HG03045 (cell line): ENCODE data around the gene PTPRK.

ENCODE experiments used
- ATAC-seq: cut with Tn5 transposase; IDR thresholded peaks from one replicate; pipeline ENCODE4 v1.9.1; 2021; ENCODE audit warnings: mild to moderate bottlenecking, moderate library complexity; ENCODE audit not compliant: unreplicated experiment

PTPRK gene

DNA sequence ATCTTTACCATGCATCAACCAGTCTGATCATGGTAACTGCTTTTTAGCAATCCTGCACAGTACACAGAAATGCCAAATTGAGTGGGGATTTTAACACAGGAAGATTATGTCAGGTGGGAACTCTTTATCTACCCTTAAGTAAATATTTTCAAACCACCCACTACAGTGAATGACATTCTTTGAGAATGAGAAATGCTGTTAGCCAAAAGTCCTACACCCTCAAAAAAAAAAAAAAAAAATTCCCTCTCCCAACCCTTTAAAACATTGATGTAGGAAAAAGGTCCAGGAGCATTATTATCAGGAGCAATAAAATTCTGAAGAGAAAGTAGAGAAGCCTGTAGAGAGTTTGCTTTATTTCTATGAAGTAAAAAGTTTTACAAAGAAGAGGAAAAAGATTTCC lies 312.3 kb downstream of the PTPRK start:
- ATAC-seq: no peak

DNA sequence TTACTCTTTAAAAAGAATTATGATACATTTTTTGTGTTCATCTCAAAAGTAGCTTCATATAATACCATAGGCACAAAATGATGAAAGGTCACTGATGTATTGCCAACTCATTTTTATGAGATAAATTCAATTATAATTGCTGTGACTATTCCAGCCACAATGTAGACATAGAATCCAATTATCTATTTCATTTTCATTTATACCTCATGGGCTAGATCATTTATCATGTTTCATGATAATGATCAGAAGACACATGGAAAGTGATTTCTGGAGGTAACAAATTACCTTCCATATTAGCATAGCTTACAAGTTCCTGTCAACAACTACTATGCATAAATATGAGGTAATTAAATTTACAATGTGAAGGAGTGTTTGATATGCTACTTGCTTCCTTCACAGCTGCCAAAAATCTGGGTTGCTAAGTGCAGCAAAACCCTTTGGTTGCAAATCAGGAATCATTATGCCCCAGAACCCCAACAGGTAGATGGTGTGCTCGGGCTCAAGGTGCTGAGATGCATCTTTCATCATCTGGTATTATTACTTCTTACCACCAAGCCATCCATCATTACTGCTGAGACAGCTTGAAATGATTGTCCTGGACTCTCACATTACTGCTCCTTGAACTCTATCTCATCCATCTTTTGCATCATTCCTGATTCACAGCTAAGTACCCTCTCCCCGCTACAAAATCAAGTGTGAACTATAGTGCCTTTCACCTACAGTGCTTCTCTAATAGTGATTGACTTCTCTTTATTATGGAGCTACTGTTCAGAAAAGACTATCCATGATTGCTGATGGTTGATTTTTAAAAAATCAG lies 313.6 kb downstream of the PTPRK start:
- ATAC-seq: no peak

DNA sequence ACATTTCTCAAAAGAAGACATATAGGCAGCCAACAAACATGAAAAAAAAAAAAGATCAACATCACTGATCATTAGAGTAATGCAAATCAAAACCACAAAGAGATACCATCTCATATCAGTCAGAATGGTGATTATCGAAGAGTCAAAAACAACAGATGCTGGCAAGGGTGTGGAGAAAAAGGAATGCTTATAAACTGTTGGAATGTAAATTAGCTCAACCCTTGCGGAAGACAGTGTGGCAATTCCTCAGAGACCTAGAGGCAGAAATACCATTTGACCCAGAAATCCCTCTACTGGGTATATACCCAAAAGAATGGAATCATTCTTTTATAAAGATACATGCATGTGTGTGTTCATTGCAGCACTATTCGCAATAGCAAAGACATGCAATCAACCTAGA lies 315.8 kb downstream of the PTPRK start:
- no peak for ATAC-seq

DNA sequence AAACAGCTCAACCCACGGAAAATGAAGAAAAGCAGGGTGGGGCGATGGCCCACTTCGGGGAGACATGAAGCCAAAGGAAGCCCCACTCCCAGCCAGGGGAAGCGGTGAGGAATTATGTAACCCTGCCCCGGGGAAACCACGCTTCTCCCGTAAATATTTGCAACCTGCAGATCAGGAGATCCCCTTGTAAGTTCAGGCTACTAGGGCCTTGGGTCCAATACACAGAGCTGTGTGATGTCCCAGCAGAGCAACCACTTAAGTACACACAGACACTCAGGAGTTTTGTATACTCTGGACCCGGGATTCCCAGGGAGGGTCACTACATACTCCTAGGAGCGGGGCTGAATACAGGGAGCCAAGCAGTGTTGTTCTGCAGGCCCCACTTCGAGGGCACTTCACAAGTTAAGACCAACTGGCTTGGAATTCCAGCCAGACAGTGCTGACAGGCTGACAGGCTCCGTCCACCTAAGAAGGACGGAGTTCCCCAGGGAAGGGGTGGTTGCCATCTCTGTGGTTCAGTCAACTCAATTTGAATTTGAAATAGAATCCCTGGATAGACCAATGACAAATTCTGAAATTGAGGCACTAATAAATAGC lies 318.1 kb downstream of the PTPRK start:
- no peak for ATAC-seq

DNA sequence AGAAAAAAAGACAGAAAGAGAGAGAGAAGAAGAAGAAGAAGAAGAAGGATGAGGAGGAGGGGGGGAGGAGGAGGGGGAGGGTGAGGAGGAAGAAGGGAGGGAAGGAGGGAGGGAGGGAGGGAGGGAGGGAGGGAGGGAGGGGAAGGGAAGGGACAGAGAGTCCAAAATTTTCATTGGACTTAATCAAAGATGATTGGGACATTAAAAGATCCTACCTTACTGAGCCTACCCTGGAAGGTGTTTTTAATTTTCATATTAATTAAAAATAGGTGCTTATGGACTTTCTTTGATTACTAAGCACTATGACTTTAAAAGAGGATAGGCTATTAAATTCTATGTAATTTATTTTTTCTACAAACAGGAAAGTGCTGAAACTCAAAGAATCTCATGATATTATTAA lies 319.6 kb downstream of the PTPRK start:
- no peak for ATAC-seq

DNA sequence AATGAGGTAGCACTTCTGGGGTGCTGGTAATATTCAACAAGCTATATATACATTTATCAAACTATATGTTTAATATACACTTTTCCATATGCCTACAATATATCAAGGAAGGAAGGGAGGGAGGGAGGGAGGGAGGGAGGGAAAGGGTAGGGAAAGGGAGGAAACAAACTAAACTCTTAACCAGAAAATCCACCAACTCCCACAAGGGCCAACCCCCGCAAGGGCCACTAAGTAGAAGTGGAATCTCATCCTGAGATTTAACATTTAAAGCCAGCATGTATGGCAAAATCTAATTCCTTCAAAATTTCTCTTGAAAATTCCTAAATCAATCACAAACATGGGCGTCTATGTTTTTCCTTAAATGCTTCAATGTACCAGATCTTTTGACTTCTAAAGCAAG lies 320.9 kb downstream of the PTPRK start:
- no peak for ATAC-seq

DNA sequence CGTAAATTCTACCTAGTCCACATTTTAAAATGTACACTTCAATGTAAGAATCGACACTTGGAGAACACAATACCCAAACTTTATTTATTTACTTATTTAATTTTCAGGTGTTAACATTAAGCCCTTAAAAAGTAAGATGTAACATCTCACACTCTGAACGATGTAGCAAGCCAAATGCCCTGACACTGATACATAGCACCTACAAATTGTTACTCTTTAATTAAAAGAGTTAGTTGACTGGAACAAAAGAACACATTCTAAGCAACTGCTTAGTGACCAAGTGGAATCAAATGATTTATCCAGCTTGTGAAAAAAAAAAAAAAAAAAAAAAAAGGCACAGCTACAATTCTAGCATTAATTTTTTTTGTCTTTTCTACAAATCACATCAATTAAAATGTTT lies 327.4 kb downstream of the PTPRK start:
- no peak for ATAC-seq

DNA sequence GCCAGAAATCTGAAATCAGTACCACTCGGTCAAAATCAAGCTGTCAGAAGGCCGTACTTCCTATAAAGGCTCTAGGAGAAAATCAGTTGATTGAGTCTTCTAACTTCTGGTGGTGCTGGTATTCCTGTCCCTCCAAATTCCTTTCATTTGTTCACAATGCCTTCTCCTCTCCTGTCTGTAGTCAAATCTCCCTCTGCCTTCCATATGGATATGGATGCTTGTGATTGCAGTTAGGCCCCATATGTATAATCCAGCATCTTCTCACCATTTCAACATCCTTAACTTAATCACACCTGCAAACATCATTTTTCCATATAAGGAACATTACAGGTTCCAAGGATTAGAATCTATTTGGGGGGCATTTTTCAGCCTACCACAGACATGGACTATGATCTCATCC lies 331.7 kb downstream of the PTPRK start:
- no peak for ATAC-seq

DNA sequence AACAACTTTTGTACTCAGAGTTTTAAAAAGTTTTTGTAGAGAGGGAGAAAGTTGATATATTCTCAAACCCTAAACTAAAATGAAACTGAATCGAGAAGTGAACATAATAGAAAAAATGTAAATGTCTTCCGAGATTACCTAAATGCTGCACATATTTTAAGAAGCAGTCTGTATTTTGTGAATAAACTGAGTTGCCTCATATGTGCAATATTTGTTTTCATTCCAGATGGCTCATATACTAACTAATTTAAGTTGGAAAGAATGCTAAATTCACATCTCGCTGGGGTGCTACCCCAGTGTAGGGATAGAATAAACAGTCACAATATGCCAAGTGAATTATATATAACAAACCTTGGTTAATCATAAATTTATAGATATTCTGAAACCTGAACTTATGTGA lies 333.7 kb downstream of the PTPRK start:
- ATAC-seq: no peak

DNA sequence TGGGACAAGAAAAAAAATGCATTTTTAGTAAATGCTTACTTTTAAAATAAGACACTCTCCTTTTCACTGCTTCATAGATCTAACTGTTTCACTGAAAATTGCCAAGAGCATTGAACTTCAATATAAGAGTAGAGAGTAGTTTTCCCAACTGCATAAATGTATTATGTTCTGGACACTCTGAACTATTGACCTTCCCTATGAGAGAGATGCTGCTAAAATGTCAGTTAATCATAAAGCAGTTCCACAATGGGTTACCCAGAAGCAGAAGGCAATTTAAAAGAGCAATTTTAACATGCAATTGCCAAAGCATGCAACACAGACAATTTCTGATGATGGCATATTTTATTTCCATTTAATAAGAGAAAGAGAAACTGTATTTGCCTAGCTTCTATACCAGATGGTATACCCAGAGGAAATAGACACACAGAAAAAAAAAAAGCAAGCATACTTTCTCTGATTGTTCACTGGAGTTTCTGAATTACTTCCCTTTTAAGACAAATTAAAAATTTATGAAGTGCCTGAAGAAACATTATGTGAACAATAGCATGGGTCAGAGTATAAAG lies 340.4 kb downstream of the PTPRK start:
- ATAC-seq: no peak

DNA sequence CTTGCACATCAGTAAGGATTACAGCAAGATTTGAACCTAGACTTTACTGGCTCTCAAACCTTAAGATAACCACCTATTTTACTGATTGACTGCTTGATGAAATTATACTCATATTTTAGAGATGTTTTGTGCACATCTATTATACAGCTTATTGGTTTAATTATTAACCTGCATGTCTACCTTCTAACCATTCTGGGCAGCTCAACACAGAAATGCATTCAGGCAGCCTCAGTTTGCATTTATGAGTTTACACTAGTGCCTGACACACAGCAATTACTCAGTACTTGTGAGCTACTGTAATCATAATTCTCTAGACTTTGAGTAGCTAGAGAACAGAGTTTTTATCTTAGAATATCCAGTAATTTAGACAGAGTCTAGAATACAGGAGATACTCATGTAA lies 345.7 kb downstream of the PTPRK start:
- no peak for ATAC-seq

DNA sequence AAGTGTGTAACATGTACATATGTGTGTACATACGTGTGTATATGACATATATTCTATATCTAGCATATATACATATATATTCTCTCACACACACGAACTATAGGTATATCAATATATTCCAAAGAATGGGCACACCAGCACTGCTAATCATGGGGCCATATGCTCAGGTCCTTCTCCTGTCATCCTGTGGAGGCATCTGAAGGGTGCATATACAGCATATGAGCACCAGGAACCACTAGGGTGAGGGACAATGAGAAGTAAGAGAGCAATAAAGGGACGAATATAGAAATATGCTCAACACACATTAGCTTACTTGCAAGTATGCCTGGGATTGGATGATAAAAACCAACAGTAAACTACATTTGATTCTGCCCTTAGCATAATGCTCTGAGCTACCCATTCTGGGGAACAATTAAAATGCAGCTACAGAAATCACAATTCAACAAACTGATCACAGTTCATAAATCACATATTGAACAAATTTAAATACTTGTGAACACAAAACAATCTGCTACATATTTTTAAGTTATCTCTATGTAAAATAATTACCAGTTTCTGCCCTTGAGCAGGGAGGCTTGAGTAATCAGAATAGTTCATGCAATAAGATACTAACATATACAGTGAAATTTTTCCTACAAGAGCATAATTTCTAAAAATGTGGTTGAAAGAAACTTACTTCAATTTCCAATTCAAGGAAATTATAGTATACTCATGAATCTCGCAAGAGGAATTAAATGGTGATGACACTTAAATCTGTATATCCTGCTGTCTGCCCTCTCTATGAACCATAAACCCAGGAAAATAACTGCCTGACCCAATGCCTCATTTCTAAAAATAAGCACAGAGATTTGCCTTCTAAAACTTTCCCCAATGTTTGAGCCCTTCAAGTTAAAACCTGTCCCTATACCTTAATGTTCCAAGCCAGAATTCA lies 347.4 kb downstream of the PTPRK start:
- no peak for ATAC-seq

DNA sequence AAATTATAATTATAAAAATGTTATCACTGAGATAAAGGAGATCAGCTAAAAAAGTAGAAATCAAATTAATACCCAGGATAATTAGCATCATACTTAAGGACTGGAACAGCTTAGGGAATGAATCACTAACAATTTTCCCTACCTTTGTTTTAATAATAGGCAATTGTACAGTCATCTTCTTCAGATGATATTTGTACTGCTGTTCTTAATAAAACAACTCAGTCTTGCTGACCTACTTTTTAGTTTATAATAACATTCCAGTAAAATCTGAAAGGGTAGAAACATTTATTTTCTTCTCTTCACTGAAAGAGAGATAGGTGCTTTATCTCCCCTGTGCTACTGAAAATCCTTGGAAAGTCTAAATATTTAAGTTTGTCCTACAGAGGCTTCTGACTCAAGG lies 348.3 kb downstream of the PTPRK start:
- no peak for ATAC-seq

DNA sequence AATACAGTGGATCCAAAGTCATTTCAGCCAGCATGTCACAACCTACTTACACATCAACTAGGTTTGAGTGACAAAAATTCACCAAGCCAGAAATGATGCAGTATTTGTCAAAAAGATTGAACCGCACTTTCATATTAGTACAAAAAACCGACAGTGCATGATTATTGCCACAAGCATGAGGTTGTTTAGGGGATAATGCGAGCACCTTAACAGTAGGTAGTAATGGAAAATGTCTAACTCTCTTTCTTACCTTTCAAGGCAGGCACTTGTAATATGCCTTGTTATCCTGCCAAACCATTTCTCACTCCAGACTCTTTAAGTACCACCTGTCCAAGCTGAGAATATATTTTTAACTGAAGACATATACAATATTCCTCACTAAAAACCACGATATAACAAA lies 349.2 kb downstream of the PTPRK start:
- no peak for ATAC-seq

DNA sequence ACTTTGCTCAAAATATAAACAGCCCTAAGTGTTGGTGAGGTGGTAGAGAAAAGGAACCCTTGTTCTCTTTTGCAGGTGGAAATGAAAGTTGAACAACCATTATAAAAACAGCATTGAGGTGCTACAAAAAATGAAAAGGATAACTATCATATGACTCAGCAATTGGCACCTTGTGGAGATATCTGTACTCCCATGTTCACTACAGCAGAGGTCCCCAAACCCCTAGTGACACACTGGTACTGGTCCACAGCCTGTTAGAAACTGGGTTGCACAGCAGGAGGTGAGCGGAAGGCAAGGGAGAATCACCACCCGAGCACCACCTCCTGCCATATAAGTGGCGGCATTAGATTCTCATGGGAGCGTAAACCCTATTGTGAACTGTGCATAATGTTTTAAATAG lies 352.2 kb downstream of the PTPRK start:
- ATAC-seq: no peak

DNA sequence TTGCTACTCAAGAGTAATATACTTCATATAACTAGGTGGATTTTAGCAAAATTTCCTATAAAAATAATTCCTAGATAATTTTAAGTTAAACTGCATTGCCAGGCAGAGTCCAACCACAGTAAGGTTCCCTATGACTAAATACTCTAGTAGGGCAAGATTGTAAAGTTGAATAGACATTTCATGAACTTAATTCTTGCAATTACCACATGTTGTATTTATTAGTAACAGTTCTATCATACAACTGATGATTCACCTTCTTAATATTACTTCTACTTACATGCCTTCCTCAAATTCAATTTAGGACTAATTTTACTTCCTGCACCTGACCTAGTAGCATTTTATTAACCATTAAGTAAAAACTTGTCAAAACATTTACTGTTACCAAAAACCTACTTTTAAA lies 352.8 kb downstream of the PTPRK start:
- ATAC-seq: no peak

DNA sequence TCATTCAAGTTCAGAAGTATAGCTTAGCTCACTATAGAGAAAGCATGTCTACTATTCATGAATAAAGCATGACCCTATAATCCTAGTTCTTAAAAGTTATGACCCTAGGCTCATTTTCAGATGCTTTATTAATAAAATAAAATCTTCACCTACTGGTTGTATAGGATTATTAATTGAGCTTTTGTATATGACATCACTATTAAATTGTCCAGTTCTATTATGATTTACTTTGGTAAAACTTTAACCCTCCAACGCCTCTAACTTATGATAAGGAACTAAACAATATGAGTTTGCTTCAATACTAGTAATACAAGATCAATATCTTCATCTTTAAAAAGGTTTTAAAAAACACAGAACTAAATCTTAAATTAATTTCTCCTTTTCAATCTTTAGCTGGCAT lies 356.1 kb downstream of the PTPRK start:
- ATAC-seq: no peak

DNA sequence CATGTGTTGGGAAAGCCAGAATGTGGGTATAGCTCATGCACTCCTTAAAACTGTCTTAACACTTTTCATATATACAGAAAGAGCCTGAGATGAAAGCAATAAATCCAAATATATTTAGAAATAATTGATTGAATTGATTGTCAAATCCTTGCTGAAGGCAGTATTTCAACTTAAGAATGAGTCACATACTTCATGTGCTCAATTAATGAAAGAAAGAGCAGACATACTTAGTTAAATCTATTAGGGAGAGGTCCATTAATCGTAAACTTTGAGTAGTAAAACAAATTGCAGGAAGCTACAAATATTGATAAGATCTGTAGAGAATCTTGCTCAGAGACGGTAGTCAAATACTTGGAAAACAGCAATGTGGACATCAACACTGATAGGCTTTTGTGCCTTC lies 358.0 kb downstream of the PTPRK start:
- no peak for ATAC-seq

DNA sequence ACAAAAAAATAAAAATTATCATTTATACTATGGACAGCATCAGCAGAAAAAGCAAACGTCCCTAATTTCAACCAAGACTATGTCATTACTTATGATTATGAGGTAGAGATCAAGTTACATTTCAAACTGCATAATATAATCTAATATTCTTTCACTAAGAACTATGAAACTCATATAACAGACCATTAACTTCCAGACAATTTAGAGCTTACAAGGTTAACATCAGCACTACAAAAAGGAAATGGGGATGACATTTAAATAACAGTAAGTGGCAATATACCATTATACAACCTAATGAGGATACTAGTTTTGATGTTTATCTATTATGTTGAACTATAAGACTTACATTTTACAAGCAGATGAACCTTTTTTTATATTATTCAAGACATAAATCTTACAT lies 358.6 kb downstream of the PTPRK start:
- no peak for ATAC-seq

DNA sequence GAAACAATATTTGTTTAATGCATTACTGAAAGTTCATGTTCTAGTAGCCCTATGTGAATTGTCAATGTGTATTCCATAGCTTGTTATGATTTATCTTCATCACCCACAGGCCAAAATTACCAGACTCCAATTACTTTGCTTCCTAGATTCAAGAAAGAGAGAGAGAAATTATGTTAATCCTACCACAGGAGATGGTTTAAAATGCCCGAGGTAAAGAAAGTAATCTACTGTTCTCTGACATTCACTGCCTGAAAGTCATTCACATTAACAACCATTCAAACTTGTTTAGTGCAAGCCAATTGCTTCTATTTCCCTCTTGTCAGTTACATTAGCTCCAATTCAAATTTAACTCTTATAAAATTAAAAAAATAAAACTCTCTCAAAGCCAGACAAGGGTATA lies 359.1 kb downstream of the PTPRK start:
- no peak for ATAC-seq

DNA sequence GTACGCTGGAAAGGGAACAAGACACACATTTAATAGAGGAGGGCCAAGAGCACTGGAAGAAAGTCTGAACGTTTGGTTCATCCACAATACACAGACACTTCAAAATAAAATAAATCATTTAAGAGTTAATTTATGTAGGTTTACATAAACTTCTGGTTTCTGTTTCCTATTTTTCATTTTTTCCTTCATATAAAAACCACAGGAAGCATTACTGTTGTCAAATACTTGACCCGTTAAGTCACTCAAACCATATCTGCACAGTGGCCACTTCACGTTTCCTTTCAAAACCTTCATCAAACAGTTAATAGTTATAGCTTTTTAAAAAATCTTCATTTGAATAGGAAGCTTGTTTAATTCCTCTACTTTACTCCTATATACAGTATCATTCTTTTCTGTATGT lies 361.9 kb downstream of the PTPRK start:
- no peak for ATAC-seq
